ENCODE data around the gene LRP8. TPM values are rescaled to one million over a fixed set of nuclear protein-coding genes. Genes with fewer than 3 reads are reported as not detected.

LRP8 gene
- total and polyA plus RNA-seq, 2 donors (not counting 1 experiment from before 2014, with no cell fraction given): 7.8 to 9.4 TPM

DNA sequence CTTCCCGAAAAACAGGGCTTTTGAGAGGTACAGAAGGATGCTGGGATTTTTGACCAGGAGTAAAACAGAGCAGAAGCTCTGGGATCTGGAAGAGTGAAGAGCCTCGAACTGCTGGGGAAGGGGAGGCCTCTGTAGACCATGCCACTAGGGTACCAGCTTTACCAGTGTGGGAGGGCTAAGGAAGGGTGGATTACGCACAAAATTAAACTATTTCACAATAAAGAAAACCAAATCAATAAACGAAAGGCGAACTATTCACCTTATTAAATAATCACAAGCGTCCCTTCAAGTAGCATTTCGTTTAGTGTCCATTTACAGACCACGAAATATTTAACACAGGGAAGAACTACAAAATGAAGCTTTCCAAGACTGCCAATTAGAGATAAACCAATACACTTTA lies 108.2 kb downstream of the LRP8 start:
- Histone ChIP-seq H3K9ac (ENCODE audit: low read length) (peak overlapping the region; percentile 94), H3K27ac (ENCODE audit: low read length in 2 of 2) (peak overlapping the region; percentile 85 to 87), H3K4me3 (ENCODE audit: control extremely low read depth in 1 of 5, extremely low read depth in 1 of 5, insufficient read depth in 1 of 5, low read depth in 2 of 5, low read length in 4 of 5) (peak overlapping the region; percentile 43 to 91 (median 66)), H3K36me3 (replicated peaks in 1 of 2; ENCODE audit: control extremely low read depth in 1 of 2, control insufficient read depth in 1 of 2, extremely low read depth in 1 of 2, insufficient read depth in 2 of 2, low read length in 1 of 2) (peaks cover 0 to 9% of the 10 kb centered on the region in 2 experiments), H2AFZ (ENCODE audit: insufficient read depth, low read depth, low read length, poor library complexity, severe bottlenecking) (peak overlapping the region; percentile 95), H4K20me1 (ENCODE audit: control insufficient read depth, insufficient read depth, low read length, poor library complexity, severe bottlenecking) (no peaks in the 10 kb centered on the region), H3K79me2 (ENCODE audit: control insufficient read depth, insufficient read depth, low read length) (peaks cover 23% of the 10 kb centered on the region), H3K9me3 (ENCODE audit: control extremely low read depth in 1 of 3, control insufficient read depth in 2 of 3, insufficient read depth in 1 of 3, low read length in 2 of 3) (no peaks in the 10 kb centered on the region), H3K27me3 (replicated peaks in 1 of 4; ENCODE audit: control extremely low read depth in 1 of 4, control insufficient read depth in 3 of 4, insufficient read depth in 4 of 4, low read length in 3 of 4) (no peaks in the 10 kb centered on the region), H3K4me1 (ENCODE audit: control insufficient read depth in 2 of 2, insufficient read depth in 2 of 2, low read length in 2 of 2) (peaks cover 13 to 17% of the 10 kb centered on the region in 2 donors), H3K4me2 (replicated peaks; ENCODE audit: low read depth, low read length, poor library complexity, severe bottlenecking) (peak overlapping the region; percentile 81)
- no peak for TF ChIP-seq EZH2 (IDR thresholded peaks at IDR 0.05; ENCODE audit: borderline replicate concordance, insufficient read depth, low read depth, low read length, poor library complexity, severe bottlenecking)
- TF ChIP-seq, protein P1, sequence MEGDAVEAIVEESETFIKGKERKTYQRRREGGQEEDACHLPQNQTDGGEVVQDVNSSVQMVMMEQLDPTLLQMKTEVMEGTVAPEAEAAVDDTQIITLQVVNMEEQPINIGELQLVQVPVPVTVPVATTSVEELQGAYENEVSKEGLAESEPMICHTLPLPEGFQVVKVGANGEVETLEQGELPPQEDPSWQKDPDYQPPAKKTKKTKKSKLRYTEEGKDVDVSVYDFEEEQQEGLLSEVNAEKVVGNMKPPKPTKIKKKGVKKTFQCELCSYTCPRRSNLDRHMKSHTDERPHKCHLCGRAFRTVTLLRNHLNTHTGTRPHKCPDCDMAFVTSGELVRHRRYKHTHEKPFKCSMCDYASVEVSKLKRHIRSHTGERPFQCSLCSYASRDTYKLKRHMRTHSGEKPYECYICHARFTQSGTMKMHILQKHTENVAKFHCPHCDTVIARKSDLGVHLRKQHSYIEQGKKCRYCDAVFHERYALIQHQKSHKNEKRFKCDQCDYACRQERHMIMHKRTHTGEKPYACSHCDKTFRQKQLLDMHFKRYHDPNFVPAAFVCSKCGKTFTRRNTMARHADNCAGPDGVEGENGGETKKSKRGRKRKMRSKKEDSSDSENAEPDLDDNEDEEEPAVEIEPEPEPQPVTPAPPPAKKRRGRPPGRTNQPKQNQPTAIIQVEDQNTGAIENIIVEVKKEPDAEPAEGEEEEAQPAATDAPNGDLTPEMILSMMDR (IDR thresholded peaks at IDR 0.05): no peak
- H3K9me3 Mint-ChIP-seq (ENCODE audit: insufficient read depth): no peaks in the 10 kb centered on the region
- H3K4me1 Mint-ChIP-seq: peaks cover 20% of the 10 kb centered on the region
- POLR2A ChIA-PET: interaction anchor here (0.7 to 1.7 kb wide), 2 partner anchors 19 to 23 kb away, joined by 4 to 5 read pairs; partner anchors contain the start of genes CPT2 and MAGOH
- no peak for DNase-seq
- intact Hi-C loops (cut with micrococcal nuclease): loop anchor here (1.0 to 5.0 kb wide), 4 partner anchors 19 to 618 kb away; partner anchors contain the start of genes CPT2, MAGOH and NDC1
- peak overlapping the region; percentile 97 for H3K4me3 Mint-ChIP-seq
- WGBS (ENCODE audit: insufficient coverage): 100% methylated on average over 1 of the region's 8 CpGs
- CTCF ChIA-PET: no interaction called here
- peak overlapping the region; percentile 99 for H3K27ac Mint-ChIP-seq
- H3K27me3 Mint-ChIP-seq: no peaks in the 10 kb centered on the region
- no peak for ATAC-seq (ENCODE audit: low read depth)

GRCh38 chr1:53218201-53218600 lies 109.7 kb downstream of the LRP8 start:
- no peaks in the 10 kb centered on the region for H3K9me3 Mint-ChIP-seq (ENCODE audit: insufficient read depth)
- Histone ChIP-seq H3K36me3 (replicated peaks in 1 of 2; ENCODE audit: control extremely low read depth in 1 of 2, control insufficient read depth in 1 of 2, extremely low read depth in 1 of 2, insufficient read depth in 2 of 2, low read length in 1 of 2) (peaks cover 1 to 21% of the 10 kb centered on the region in 2 experiments), H4K20me1 (ENCODE audit: control insufficient read depth, insufficient read depth, low read length, poor library complexity, severe bottlenecking) (no peaks in the 10 kb centered on the region), H3K27ac (ENCODE audit: low read length in 2 of 2) (no peak overlapping the region), H2AFZ (ENCODE audit: insufficient read depth, low read depth, low read length, poor library complexity, severe bottlenecking) (no peak overlapping the region), H3K4me3 (ENCODE audit: control extremely low read depth in 1 of 5, extremely low read depth in 1 of 5, insufficient read depth in 1 of 5, low read depth in 2 of 5, low read length in 4 of 5) (no peak overlapping the region), H3K79me2 (ENCODE audit: control insufficient read depth, insufficient read depth, low read length) (peaks cover 23% of the 10 kb centered on the region), H3K4me1 (ENCODE audit: control insufficient read depth in 2 of 2, insufficient read depth in 2 of 2, low read length in 2 of 2) (peaks cover 13 to 17% of the 10 kb centered on the region in 2 donors), H3K4me2 (replicated peaks; ENCODE audit: low read depth, low read length, poor library complexity, severe bottlenecking) (no peak overlapping the region), H3K27me3 (replicated peaks in 1 of 4; ENCODE audit: control extremely low read depth in 1 of 4, control insufficient read depth in 3 of 4, insufficient read depth in 4 of 4, low read length in 3 of 4) (no peaks in the 10 kb centered on the region), H3K9ac (ENCODE audit: low read length) (no peak overlapping the region), H3K9me3 (ENCODE audit: control extremely low read depth in 1 of 3, control insufficient read depth in 2 of 3, insufficient read depth in 1 of 3, low read length in 2 of 3) (no peaks in the 10 kb centered on the region)
- TF ChIP-seq, protein P1 (IDR thresholded peaks at IDR 0.05): no peak
- no peak for TF ChIP-seq EZH2 (IDR thresholded peaks at IDR 0.05; ENCODE audit: borderline replicate concordance, insufficient read depth, low read depth, low read length, poor library complexity, severe bottlenecking)
- ATAC-seq (ENCODE audit: low read depth) (no peak), DNase-seq (no peak)
- POLR2A ChIA-PET: no interaction called here
- 84% methylated on average over 7 of the region's 7 CpGs for WGBS (ENCODE audit: insufficient coverage)
- H3K27ac Mint-ChIP-seq: no peak overlapping the region
- H3K4me1 Mint-ChIP-seq: peaks cover 20% of the 10 kb centered on the region
- intact Hi-C loops (cut with micrococcal nuclease): no loop called here
- no peaks in the 10 kb centered on the region for H3K27me3 Mint-ChIP-seq
- CTCF ChIA-PET: no interaction called here
- no peak overlapping the region for H3K4me3 Mint-ChIP-seq

Data from B cell (primary cell).